ENCODE measurements around the gene RARS2. TPM values are rescaled to one million over a fixed set of nuclear protein-coding genes. Genes with fewer than 3 reads are reported as not detected.

The RARS2 gene
- total and polyA plus RNA-seq, 9 of the 15 experiments (the other 6 are each of a cell fraction or from before 2014, with no cell fraction given) = 30.0 to 92.7 (median 43.4) TPM

- TF ChIP-seq BRF1 (IDR thresholded peaks at IDR 0.05; ENCODE audit: borderline replicate concordance, extremely low read depth, insufficient read length) = no peak
- TF ChIP-seq, protein P1, sequence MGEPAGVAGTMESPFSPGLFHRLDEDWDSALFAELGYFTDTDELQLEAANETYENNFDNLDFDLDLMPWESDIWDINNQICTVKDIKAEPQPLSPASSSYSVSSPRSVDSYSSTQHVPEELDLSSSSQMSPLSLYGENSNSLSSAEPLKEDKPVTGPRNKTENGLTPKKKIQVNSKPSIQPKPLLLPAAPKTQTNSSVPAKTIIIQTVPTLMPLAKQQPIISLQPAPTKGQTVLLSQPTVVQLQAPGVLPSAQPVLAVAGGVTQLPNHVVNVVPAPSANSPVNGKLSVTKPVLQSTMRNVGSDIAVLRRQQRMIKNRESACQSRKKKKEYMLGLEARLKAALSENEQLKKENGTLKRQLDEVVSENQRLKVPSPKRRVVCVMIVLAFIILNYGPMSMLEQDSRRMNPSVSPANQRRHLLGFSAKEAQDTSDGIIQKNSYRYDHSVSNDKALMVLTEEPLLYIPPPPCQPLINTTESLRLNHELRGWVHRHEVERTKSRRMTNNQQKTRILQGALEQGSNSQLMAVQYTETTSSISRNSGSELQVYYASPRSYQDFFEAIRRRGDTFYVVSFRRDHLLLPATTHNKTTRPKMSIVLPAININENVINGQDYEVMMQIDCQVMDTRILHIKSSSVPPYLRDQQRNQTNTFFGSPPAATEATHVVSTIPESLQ (CRISPR knock-in tag; IDR thresholded peaks at IDR 0.05) = 0 out of 2 replicates have a peak, but pooled peaks have one; percentile 50
- TF ChIP-seq, protein P2, sequence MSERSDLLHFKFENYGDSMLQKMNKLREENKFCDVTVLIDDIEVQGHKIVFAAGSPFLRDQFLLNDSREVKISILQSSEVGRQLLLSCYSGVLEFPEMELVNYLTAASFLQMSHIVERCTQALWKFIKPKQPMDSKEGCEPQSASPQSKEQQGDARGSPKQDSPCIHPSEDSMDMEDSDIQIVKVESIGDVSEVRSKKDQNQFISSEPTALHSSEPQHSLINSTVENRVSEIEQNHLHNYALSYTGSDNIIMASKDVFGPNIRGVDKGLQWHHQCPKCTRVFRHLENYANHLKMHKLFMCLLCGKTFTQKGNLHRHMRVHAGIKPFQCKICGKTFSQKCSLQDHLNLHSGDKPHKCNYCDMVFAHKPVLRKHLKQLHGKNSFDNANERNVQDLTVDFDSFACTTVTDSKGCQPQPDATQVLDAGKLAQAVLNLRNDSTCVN (CRISPR knock-in tag; IDR thresholded peaks at IDR 0.05) = no peak
- TF ChIP-seq BHLHE40 (IDR thresholded peaks at IDR 0.05; ENCODE audit: low read length) = peak; percentile 17; the same call in 1 of the 2 replicates
- no peak for TF ChIP-seq IRF2 (CRISPR knock-in tag; IDR thresholded peaks at IDR 0.05)
- peak; percentile 58 for TF ChIP-seq MTA2 (IDR thresholded peaks at IDR 0.05; ENCODE audit: low read depth)
- no peak for TF ChIP-seq SLC30A9 (CRISPR knock-in tag; IDR thresholded peaks at IDR 0.05)
- peak; percentile 89 for TF ChIP-seq MTA3 (IDR thresholded peaks at IDR 0.05; ENCODE audit: borderline replicate concordance)
- peak; percentile 78; the same call in 1 of the 2 replicates for TF ChIP-seq NFRKB (IDR thresholded peaks at IDR 0.05; ENCODE audit: low read depth)
- TF ChIP-seq RBM15 (IDR thresholded peaks at IDR 0.05; ENCODE audit: insufficient read depth, low read length) = no peak
- TF ChIP-seq, protein P3, sequence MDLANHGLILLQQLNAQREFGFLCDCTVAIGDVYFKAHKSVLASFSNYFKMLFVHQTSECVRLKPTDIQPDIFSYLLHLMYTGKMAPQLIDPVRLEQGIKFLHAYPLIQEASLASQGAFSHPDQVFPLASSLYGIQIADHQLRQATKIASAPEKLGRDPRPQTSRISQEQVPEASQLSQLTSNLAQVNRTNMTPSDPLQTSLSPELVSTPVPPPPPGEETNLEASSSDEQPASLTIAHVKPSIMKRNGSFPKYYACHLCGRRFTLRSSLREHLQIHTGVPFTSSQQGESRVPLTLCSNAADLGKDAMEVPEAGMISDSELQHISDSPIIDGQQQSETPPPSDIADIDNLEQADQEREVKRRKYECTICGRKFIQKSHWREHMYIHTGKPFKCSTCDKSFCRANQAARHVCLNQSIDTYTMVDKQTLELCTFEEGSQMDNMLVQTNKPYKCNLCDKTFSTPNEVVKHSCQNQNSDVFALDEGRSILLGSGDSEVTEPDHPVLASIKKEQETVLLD (IDR thresholded peaks at IDR 0.05) = 0 out of 2 replicates have a peak, but pooled peaks have one; percentile 42
- TF ChIP-seq ETS2 (tag; IDR thresholded peaks at IDR 0.05; ENCODE audit: borderline replicate concordance, poor library complexity, severe bottlenecking) = no peak
- TF ChIP-seq E2F8 (IDR thresholded peaks at IDR 0.05; ENCODE audit: low read depth, partially characterized antibody) = peak; percentile 94
- TF ChIP-seq CCNT2 (IDR thresholded peaks at IDR 0.05; ENCODE audit: borderline replicate concordance, extremely low read depth, insufficient read length, low read depth, low read length) = peak; percentile 19
- peak; percentile 87 for TF ChIP-seq NFYB (IDR thresholded peaks at IDR 0.05; ENCODE audit: extremely low read depth, insufficient read length)
- peak; percentile 82 for TF ChIP-seq CTBP1 (IDR thresholded peaks at IDR 0.05; ENCODE audit: borderline replicate concordance)
These were observed at the start of gene RARS2, which contains the start of gene ORC3 (continued) for GRCh38 chr6:87589693-87590416.

All from K562 (cell line).